ENCODE data around the gene RASSF8. TPM values are rescaled to one million over a fixed set of nuclear protein-coding genes. Genes with fewer than 3 reads are reported as not detected.

RASSF8 gene
- total RNA-seq, 2 experiments from 2014 or later = not detected

- no peak overlapping the region for H3K4me2 ChIP-seq (ENCODE audit: low read length)
- no peaks in the 10 kb centered on the region for H3K79me2 ChIP-seq (ENCODE audit: insufficient read depth, low read depth, low read length)
- no peak overlapping the region for H3K27ac ChIP-seq (ENCODE audit: low read depth, low read length, poor library complexity, severe bottlenecking)
- H2AFZ ChIP-seq (ENCODE audit: low read length) = no peak overlapping the region
- H3K9me2 ChIP-seq (ENCODE audit: insufficient read depth, low read length) = no peaks in the 10 kb centered on the region
- no peaks in the 10 kb centered on the region for H3K9me3 ChIP-seq (ENCODE audit: low read length)
- H4K20me1 ChIP-seq (ENCODE audit: insufficient read depth, low read length) = no peaks in the 10 kb centered on the region; the same call in 1 of the 2 replicates
- ChIA-PET CTCF (ENCODE audit: unreplicated experiment) (no interaction called here), POLR2A (interaction anchor here (0.5 to 0.7 kb wide), 2 partner anchors 524 to 1200 kb away, joined by 3 to 6 read pairs; no protein-coding TSS in a partner anchor)
- no peak overlapping the region for H3K4me3 ChIP-seq (ENCODE audit: low read depth, low read length, poor library complexity, severe bottlenecking)
- DNase-seq (ENCODE audit: low spot score) = no peak
- no peaks in the 10 kb centered on the region for H3K4me1 ChIP-seq (ENCODE audit: insufficient read depth, low read length, poor library complexity, severe bottlenecking)
- no TSS peak for BruUV-seq (replicated peaks)
- TF ChIP-seq CTCF (conservative IDR thresholded peaks at IDR 0.05; ENCODE audit: low read length) = no peak
- TF ChIP-seq EZH2phosphoT487 (IDR thresholded peaks at IDR 0.05; ENCODE audit: borderline replicate concordance, low read depth, low read length) = no peak
- H3K36me3 ChIP-seq (ENCODE audit: insufficient read depth, low read length) = no peaks in the 10 kb centered on the region
- intact Hi-C loops (cut with micrococcal nuclease; ENCODE audit: unreplicated experiment) = loop anchor here (10.0 kb wide), 1 partner anchor 307 kb away; no protein-coding TSS in a partner anchor
These were observed 168.9 kb downstream of the RASSF8 start for GRCh38 chr12:26127404-26127803.

GRCh38 chr12:26128168-26128567 is 169.7 kb downstream of the RASSF8 start:
- Histone ChIP-seq H2AFZ (ENCODE audit: low read length) (no peak overlapping the region), H3K9me2 (ENCODE audit: insufficient read depth, low read length) (no peaks in the 10 kb centered on the region), H3K79me2 (ENCODE audit: insufficient read depth, low read depth, low read length) (no peaks in the 10 kb centered on the region), H3K4me3 (ENCODE audit: low read depth, low read length, poor library complexity, severe bottlenecking) (no peak overlapping the region), H3K9me3 (ENCODE audit: low read length) (no peaks in the 10 kb centered on the region), H3K27ac (ENCODE audit: low read depth, low read length, poor library complexity, severe bottlenecking) (no peak overlapping the region), H4K20me1 (ENCODE audit: insufficient read depth, low read length) (no peaks in the 10 kb centered on the region; the same call in 1 of the 2 replicates), H3K4me1 (ENCODE audit: insufficient read depth, low read length, poor library complexity, severe bottlenecking) (no peaks in the 10 kb centered on the region), H3K4me2 (ENCODE audit: low read length) (no peak overlapping the region), H3K36me3 (ENCODE audit: insufficient read depth, low read length) (no peaks in the 10 kb centered on the region)
- intact Hi-C loops (cut with micrococcal nuclease; ENCODE audit: unreplicated experiment) = loop anchor here (10.0 kb wide), 1 partner anchor 307 kb away; no protein-coding TSS in a partner anchor
- POLR2A ChIA-PET = interaction anchor here (0.7 to 1.0 kb wide), 2 partner anchors 39 to 524 kb away, joined by 3 read pairs; no protein-coding TSS in a partner anchor
- CTCF ChIA-PET (ENCODE audit: unreplicated experiment) = no interaction called here
- no peak for TF ChIP-seq EZH2phosphoT487 (IDR thresholded peaks at IDR 0.05; ENCODE audit: borderline replicate concordance, low read depth, low read length)
- TF ChIP-seq CTCF (conservative IDR thresholded peaks at IDR 0.05; ENCODE audit: low read length) = no peak
- DNase-seq (ENCODE audit: low spot score) = no peak
- no TSS peak for BruUV-seq (replicated peaks)

Other genes starting within 250 kb of the RASSF8 start
- gene BHLHE41, start 166.4 kb downstream of the RASSF8 start, total RNA-seq (2014; rRNA removed; shearing (Covaris generic)) = not detected in 2 replicates
- not detected in 2 replicates for gene BHLHE41, start 166.4 kb downstream of the RASSF8 start, total RNA-seq (2022)
- not detected in 2 replicates for gene SSPN, start 236.9 kb downstream of the RASSF8 start, total RNA-seq (2014; rRNA removed; shearing (Covaris generic))
- gene SSPN, start 236.9 kb downstream of the RASSF8 start, total RNA-seq (2022) = not detected in 2 replicates

Data from OCI-LY7 (cell line).